Spleen (tissue), 7 donors: Measurements from ENCODE around the gene AARS2.

Source experiments
- POLR2A ChIP-seq, 3 donors: fragments of 450-650 bp; IDR thresholded peaks; one replicate each; pipeline ENCODE4 v1.5.1; 2017; ENCODE audit warnings: antibody characterized with exemption in 3 of 3, mild to moderate bottlenecking in 1 of 3
- TF ChIP-seq, protein P1 (sequence below), 11 experiments: fragments of 200-600 bp in 7 of 11; fragments of 450-650 bp in 4 of 11; sonication (generic) in 4 of 11; IDR thresholded peaks in 8 of 11; conservative IDR thresholded peaks in 3 of 11; 1 replicate in 7 of 11; 2 replicates in 4 of 11; pipeline versions ENCODE4 v1.4.0 to v1.8.0; 2016 to 2021; ENCODE audit warnings: antibody characterized with exemption in 11 of 11, inconsistent platforms in 4 of 11, mild to moderate bottlenecking in 1 of 11
- donor health status: DM: no; HTN: no; CAD: no; lungs with moderate emphysema.
- donor health status: DM: no; HTN: no; CAD: no.
- donor health status: DM: no; HTN: no; CAD: no.

GRCh38 chr6:44312901-44313788 lies at the start of gene AARS2:
- TF ChIP-seq, protein P1, sequence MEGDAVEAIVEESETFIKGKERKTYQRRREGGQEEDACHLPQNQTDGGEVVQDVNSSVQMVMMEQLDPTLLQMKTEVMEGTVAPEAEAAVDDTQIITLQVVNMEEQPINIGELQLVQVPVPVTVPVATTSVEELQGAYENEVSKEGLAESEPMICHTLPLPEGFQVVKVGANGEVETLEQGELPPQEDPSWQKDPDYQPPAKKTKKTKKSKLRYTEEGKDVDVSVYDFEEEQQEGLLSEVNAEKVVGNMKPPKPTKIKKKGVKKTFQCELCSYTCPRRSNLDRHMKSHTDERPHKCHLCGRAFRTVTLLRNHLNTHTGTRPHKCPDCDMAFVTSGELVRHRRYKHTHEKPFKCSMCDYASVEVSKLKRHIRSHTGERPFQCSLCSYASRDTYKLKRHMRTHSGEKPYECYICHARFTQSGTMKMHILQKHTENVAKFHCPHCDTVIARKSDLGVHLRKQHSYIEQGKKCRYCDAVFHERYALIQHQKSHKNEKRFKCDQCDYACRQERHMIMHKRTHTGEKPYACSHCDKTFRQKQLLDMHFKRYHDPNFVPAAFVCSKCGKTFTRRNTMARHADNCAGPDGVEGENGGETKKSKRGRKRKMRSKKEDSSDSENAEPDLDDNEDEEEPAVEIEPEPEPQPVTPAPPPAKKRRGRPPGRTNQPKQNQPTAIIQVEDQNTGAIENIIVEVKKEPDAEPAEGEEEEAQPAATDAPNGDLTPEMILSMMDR (IDR thresholded peaks at IDR 0.05 in 8 of 11, conservative IDR thresholded peaks at IDR 0.05 in 3 of 11), result peak; percentile 78 to 99 (median 98)
- peak in 2 of 3 donors; percentile 62 for TF ChIP-seq POLR2A (IDR thresholded peaks at IDR 0.05)
